IMR-90 (cell line): ENCODE data around the gene MIA2. TPM values are rescaled to one million over a fixed set of nuclear protein-coding genes. Genes with fewer than 3 reads are reported as not detected.

ENCODE experiments used
- ATAC-seq: fragments of 200-7000 bp; cut with Tn5 transposase; 2 replicates; pipeline ENCODE4 v1.9.1; 2020; ENCODE audit warnings: low read depth, mild to moderate bottlenecking, moderate library complexity
- BruUV-seq: library from RNA; stranded (reverse); fragments of 400-500 nt; replicated peaks from 2 replicates; lab custom pipeline; 2021; lab: Mats Ljungman, UMichigan
- CTCF ChIA-PET: fragments of 300-600 bp; formaldehyde crosslinking; extraction: SDS; loops from one replicate; lab custom pipeline; 2021; ENCODE audit warnings: antibody characterized with exemption; lab: Yijun Ruan, JAX
- POLR2A ChIA-PET: fragments of 300-600 bp; sonication (Branson Sonifier 250); formaldehyde crosslinking; loops from one replicate; lab custom pipeline; 2022; ENCODE audit warnings: antibody characterized with exemption; ENCODE audit not compliant: unreplicated experiment; lab: Charles Lee
- DNase-seq: peaks from one replicate; pipeline ENCODE4 v3.0.0; 2013
- H2AFZ ChIP-seq: replicated peaks from 2 replicates; pipeline ENCODE3; 2013; ENCODE audit warnings: low read length, mild to moderate bottlenecking; ENCODE audit not compliant: poor library complexity
- H2AK5ac ChIP-seq: 2 replicates; pipeline ENCODE4 v1.6.1; 2013; ENCODE audit warnings: low read depth, low read length, inconsistent platforms
- H2AK9ac ChIP-seq: replicated peaks from 2 replicates; pipeline ENCODE3; 2013; ENCODE audit warnings: mild to moderate bottlenecking, low read depth, low read length, moderate library complexity; ENCODE audit not compliant: poor library complexity
- H2BK120ac ChIP-seq: 2 replicates; pipeline ENCODE4 v1.6.1; 2013; ENCODE audit warnings: low read depth, low read length, inconsistent platforms
- H2BK15ac ChIP-seq: 3 replicates; pipeline ENCODE4 v1.6.1; 2013; ENCODE audit warnings: low read depth, low read length, inconsistent platforms
- H2BK20ac ChIP-seq: 2 replicates; pipeline ENCODE4 v1.6.1; 2013; ENCODE audit warnings: low read depth, mild to moderate bottlenecking, inconsistent platforms, low read length, moderate library complexity
- H2BK5ac ChIP-seq: 2 replicates; pipeline ENCODE4 v1.6.1; 2013; ENCODE audit warnings: mild to moderate bottlenecking, low read depth, low read length, inconsistent platforms; ENCODE audit not compliant: poor library complexity, severe bottlenecking
- H3K14ac ChIP-seq: replicated peaks from 2 replicates; pipeline ENCODE4 v1.6.1; 2013; ENCODE audit warnings: low read depth, low read length, inconsistent platforms
- H3K18ac ChIP-seq: 2 replicates; pipeline ENCODE4 v1.6.1; 2013; ENCODE audit warnings: low read depth, low read length, control low read depth
- H3K23ac ChIP-seq: 2 replicates; pipeline ENCODE4 v1.6.1; 2013; ENCODE audit warnings: low read depth, low read length, inconsistent platforms
- H3K27ac ChIP-seq: 2 replicates; pipeline ENCODE4 v1.5.1; 2013; ENCODE audit warnings: mild to moderate bottlenecking, control low read depth, low read length; ENCODE audit not compliant: insufficient read depth
- H3K27me3 ChIP-seq: 2 replicates; pipeline ENCODE4 v1.6.1; 2013; ENCODE audit warnings: low read length; ENCODE audit not compliant: control insufficient read depth, insufficient read depth
- H3K36me3 ChIP-seq: 2 replicates; pipeline ENCODE4 v1.6.1; 2013; ENCODE audit warnings: low read length, mixed read lengths; ENCODE audit not compliant: control insufficient read depth, insufficient read depth
- H3K4ac ChIP-seq: 2 replicates; pipeline ENCODE4 v1.6.1; 2013; ENCODE audit warnings: low read depth, low read length, inconsistent platforms
- H3K4me1 ChIP-seq: 2 replicates; pipeline ENCODE4 v1.6.1; 2013; ENCODE audit warnings: low read length, mixed read lengths; ENCODE audit not compliant: control insufficient read depth, insufficient read depth
- H3K4me2 ChIP-seq: 2 replicates; pipeline ENCODE4 v1.6.1; 2013; ENCODE audit warnings: low read depth, mild to moderate bottlenecking, control low read depth, low read length, moderate library complexity
- H3K4me3 ChIP-seq: 2 replicates; pipeline ENCODE4 v1.5.1; 2013; ENCODE audit warnings: low read depth, mild to moderate bottlenecking, control low read depth, low read length, moderate library complexity; ENCODE audit not compliant: insufficient read depth
- H3K56ac ChIP-seq: 2 replicates; pipeline ENCODE4 v1.6.1; 2013; ENCODE audit warnings: low read length, inconsistent platforms; ENCODE audit not compliant: insufficient read depth; ENCODE audit errors: extremely low read depth
- H3K79me1 ChIP-seq, 2 experiments: 2 replicates each; pipeline ENCODE4 v1.6.1; 2013; ENCODE audit warnings: low read length in 2 of 2, inconsistent platforms in 1 of 2, low read depth in 1 of 2
- H3K9ac ChIP-seq: 2 replicates; pipeline ENCODE4 v1.6.1; 2013; ENCODE audit warnings: low read depth, low read length, control low read depth
- H3K9me1 ChIP-seq: 2 replicates; pipeline ENCODE4 v1.6.1; 2013; ENCODE audit warnings: low read length, inconsistent platforms; ENCODE audit not compliant: insufficient read depth
- H3K9me3 ChIP-seq: 2 replicates; pipeline ENCODE4 v1.6.1; 2013; ENCODE audit warnings: low read length; ENCODE audit not compliant: control insufficient read depth, insufficient read depth
- H4K20me1 ChIP-seq: 2 replicates; pipeline ENCODE4 v1.6.1; 2013; ENCODE audit warnings: low read length, inconsistent platforms; ENCODE audit not compliant: insufficient read depth
- H4K5ac ChIP-seq: 2 replicates; pipeline ENCODE4 v1.6.1; 2013; ENCODE audit warnings: mild to moderate bottlenecking, low read depth, low read length, control low read depth
- H4K8ac ChIP-seq, 2 experiments: 2 replicates each; pipeline ENCODE4 v1.6.1; 2013; ENCODE audit warnings: low read depth in 2 of 2, low read length in 2 of 2, control low read depth in 1 of 2, inconsistent platforms in 1 of 2
- H4K91ac ChIP-seq: 2 replicates; pipeline ENCODE4 v1.6.1; 2013; ENCODE audit warnings: low read depth, low read length, inconsistent platforms; ENCODE audit not compliant: insufficient read depth
- BHLHE40 ChIP-seq: fragments of 150-350 bp; IDR thresholded peaks from 2 replicates; pipeline ENCODE4 v1.6.1; 2016; ENCODE audit warnings: mild to moderate bottlenecking, low read depth, low read length
- CEBPB ChIP-seq: IDR thresholded peaks from 2 replicates; pipeline ENCODE4 v1.6.1; 2012; ENCODE audit warnings: low read depth, low read length, improper control_type of control experiment
- CHD1 ChIP-seq: IDR thresholded peaks from 2 replicates; pipeline ENCODE4 v1.6.1; 2012; ENCODE audit warnings: low read depth, low read length, improper control_type of control experiment
- FOS ChIP-seq: fragments of 150-350 bp; IDR thresholded peaks from 2 replicates; pipeline ENCODE4 v1.6.1; 2016; ENCODE audit warnings: low read depth, low read length
- MAFK ChIP-seq: IDR thresholded peaks from 2 replicates; pipeline ENCODE4 v1.6.1; 2012; ENCODE audit warnings: low read depth, low read length, improper control_type of control experiment
- MAZ ChIP-seq: IDR thresholded peaks from 2 replicates; pipeline ENCODE4 v1.6.1; 2012; ENCODE audit warnings: low read depth, mild to moderate bottlenecking, low read length, improper control_type of control experiment, moderate library complexity, borderline replicate concordance
- MXI1 ChIP-seq: IDR thresholded peaks from 2 replicates; pipeline ENCODE4 v1.6.1; 2012; ENCODE audit warnings: low read depth, mild to moderate bottlenecking, low read length, moderate library complexity, borderline replicate concordance
- NFE2L2 ChIP-seq: fragments of 150-350 bp; IDR thresholded peaks from 2 replicates; pipeline ENCODE4 v1.6.1; 2016; ENCODE audit warnings: low read depth, mild to moderate bottlenecking, low read length
- POLR2A ChIP-seq: IDR thresholded peaks from 2 replicates; pipeline ENCODE4 v1.6.1; 2012; ENCODE audit warnings: mild to moderate bottlenecking, low read depth, low read length
- RAD21 ChIP-seq: IDR thresholded peaks from 2 replicates; pipeline ENCODE4 v1.6.1; 2012; ENCODE audit warnings: low read length, improper control_type of control experiment
- RCOR1 ChIP-seq: IDR thresholded peaks from 2 replicates; pipeline ENCODE4 v1.6.1; 2012; ENCODE audit warnings: mild to moderate bottlenecking, low read length, improper control_type of control experiment; ENCODE audit not compliant: insufficient replicate concordance
- RFX5 ChIP-seq: IDR thresholded peaks from 2 replicates; pipeline ENCODE4 v1.8.0; 2012; ENCODE audit warnings: low read depth, mild to moderate bottlenecking, low read length, moderate library complexity
- SMC3 ChIP-seq: fragments of 150-350 bp; IDR thresholded peaks from 2 replicates; pipeline ENCODE4 v1.6.1; 2016; ENCODE audit warnings: low read depth, mild to moderate bottlenecking, antibody characterized with exemption, low read length, moderate library complexity
- WGBS, 2 experiments: methylation state at CpG; one replicate each; pipeline versions ENCODE4 v1.1.5 to v1.1.7; 2013; ENCODE audit warnings: missing lambda C conversion rate in 2 of 2; ENCODE audit not compliant: insufficient read length in 1 of 2; ENCODE audit errors: extremely low coverage in 2 of 2; 5-methylcytosine and 5-hydroxymethylcytosine counted together
- dilution Hi-C: fragments of 300-500 bp; cut with HindIII; formaldehyde crosslinking; loops from one replicate; pipeline ENCODE4 v1.14.3; 2018; ENCODE audit warnings: low sequenced_read_pairs; ENCODE audit not compliant: unreplicated experiment
- in situ Hi-C: fragments of 300-500 bp; cut with MboI; formaldehyde crosslinking; loops from 3 replicates; pipeline ENCODE4 v1.14.3; 2019; ENCODE audit warnings: low sequenced_read_pairs, inconsistent platforms, mixed read lengths
- intact Hi-C: fragments of 100-400 bp; cut with micrococcal nuclease; formaldehyde crosslinking; loops from 2 replicates; pipeline ENCODE4 v1.10.0; 2022
- polyA plus RNA-seq, 3 experiments: library from polyadenylated mRNA; depleted of rRNA; stranded (reverse); fragments of >200 nt; gene quantifications; 2 replicates each; pipeline ENCODE4 v1.2.3, GENCODE V29; 2012; ENCODE audit warnings: low replicate concordance in 1 of 3
- total RNA-seq: library from RNA; depleted of rRNA; stranded (reverse); fragments of >200 nt; gene quantifications from 2 replicates; pipeline ENCODE4 v1.2.3, GENCODE V29; 2012
- TF ChIP-seq, protein P1 (sequence below): fragments of 150-350 bp; IDR thresholded peaks from 2 replicates; pipeline ENCODE4 v1.6.1; 2017; ENCODE audit warnings: mild to moderate bottlenecking, antibody characterized with exemption, low read length, low read depth
- TF ChIP-seq, protein P2 (sequence below): fragments of 150-350 bp; IDR thresholded peaks from 2 replicates; pipeline ENCODE4 v1.6.1; 2016; ENCODE audit warnings: low read depth, mild to moderate bottlenecking, low read length, moderate library complexity, borderline replicate concordance
- TF ChIP-seq, protein P3 (sequence below): conservative IDR thresholded peaks from 2 replicates; pipeline ENCODE4 v1.5.1; 2012; ENCODE audit warnings: mild to moderate bottlenecking, low read depth, low read length, improper control_type of control experiment

The MIA2 gene
- total and polyA plus RNA-seq, 2 of the 4 experiments (the other 2 are of a cell fraction), result 3.9 to 6.8 TPM

DNA sequence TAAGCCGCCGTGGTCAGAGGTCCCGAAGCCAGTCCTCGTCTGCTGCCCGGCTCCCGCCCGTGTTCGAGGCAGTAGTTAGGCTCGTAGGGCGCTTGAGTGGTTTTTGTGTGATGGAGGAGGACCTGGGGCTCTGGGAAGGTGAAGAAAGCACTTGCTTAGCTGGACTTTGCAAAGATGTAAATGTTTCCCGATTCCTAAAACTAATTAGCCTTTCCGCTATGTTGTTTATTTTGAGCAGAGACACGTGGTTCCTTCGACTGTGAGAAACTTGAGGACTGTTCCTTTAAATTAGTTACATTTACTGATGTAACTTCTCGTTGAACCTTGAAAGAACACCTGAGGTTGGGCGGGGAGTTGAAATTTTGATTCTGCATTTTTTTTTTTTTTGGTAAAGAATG, 33.9 kb downstream of the MIA2 start:
- peaks cover 8 to 36% of the 10 kb centered on the region in 2 experiments; a peak in 3 of 4 replicates for H3K79me1 ChIP-seq
- in situ Hi-C loops, result no loop called here
- H4K5ac ChIP-seq, result peak overlapping the region; percentile 2; the same call in 1 of the 2 replicates
- 0% methylated on average over 8 of the region's 16 CpGs; no CpG with 5 or more reads in 1 of the 2 experiments for WGBS, 2 experiments
- ChIA-PET CTCF (no interaction called here), POLR2A (no interaction called here)
- TF ChIP-seq CEBPB (no peak), MAZ (no peak), MXI1 (no peak), SMC3 (no peak), MAFK (no peak), RAD21 (no peak), CHD1 (no peak), BHLHE40 (no peak), NFE2L2 (no peak), RCOR1 (no peak), RFX5 (no peak), POLR2A (no peak), FOS (no peak)
- TF ChIP-seq, protein P1, sequence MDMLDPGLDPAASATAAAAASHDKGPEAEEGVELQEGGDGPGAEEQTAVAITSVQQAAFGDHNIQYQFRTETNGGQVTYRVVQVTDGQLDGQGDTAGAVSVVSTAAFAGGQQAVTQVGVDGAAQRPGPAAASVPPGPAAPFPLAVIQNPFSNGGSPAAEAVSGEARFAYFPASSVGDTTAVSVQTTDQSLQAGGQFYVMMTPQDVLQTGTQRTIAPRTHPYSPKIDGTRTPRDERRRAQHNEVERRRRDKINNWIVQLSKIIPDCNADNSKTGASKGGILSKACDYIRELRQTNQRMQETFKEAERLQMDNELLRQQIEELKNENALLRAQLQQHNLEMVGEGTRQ, result no peak
- TF ChIP-seq, protein P2, sequence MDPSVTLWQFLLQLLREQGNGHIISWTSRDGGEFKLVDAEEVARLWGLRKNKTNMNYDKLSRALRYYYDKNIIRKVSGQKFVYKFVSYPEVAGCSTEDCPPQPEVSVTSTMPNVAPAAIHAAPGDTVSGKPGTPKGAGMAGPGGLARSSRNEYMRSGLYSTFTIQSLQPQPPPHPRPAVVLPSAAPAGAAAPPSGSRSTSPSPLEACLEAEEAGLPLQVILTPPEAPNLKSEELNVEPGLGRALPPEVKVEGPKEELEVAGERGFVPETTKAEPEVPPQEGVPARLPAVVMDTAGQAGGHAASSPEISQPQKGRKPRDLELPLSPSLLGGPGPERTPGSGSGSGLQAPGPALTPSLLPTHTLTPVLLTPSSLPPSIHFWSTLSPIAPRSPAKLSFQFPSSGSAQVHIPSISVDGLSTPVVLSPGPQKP, result no peak
- TF ChIP-seq, protein P3, sequence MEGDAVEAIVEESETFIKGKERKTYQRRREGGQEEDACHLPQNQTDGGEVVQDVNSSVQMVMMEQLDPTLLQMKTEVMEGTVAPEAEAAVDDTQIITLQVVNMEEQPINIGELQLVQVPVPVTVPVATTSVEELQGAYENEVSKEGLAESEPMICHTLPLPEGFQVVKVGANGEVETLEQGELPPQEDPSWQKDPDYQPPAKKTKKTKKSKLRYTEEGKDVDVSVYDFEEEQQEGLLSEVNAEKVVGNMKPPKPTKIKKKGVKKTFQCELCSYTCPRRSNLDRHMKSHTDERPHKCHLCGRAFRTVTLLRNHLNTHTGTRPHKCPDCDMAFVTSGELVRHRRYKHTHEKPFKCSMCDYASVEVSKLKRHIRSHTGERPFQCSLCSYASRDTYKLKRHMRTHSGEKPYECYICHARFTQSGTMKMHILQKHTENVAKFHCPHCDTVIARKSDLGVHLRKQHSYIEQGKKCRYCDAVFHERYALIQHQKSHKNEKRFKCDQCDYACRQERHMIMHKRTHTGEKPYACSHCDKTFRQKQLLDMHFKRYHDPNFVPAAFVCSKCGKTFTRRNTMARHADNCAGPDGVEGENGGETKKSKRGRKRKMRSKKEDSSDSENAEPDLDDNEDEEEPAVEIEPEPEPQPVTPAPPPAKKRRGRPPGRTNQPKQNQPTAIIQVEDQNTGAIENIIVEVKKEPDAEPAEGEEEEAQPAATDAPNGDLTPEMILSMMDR, result no peak
- H3K9ac ChIP-seq, result peak overlapping the region; percentile 89
- peaks cover 2% of the 10 kb centered on the region; the same call in 1 of the 2 replicates for H4K20me1 ChIP-seq
- H3K9me3 ChIP-seq, result no peaks in the 10 kb centered on the region; the same call in 1 of the 2 replicates
- no peak overlapping the region for H2BK15ac ChIP-seq
- H2BK120ac ChIP-seq, result peak overlapping the region; percentile 99
- peak overlapping the region; percentile 14; the same call in 1 of the 2 replicates for H2AK5ac ChIP-seq
- H3K36me3 ChIP-seq, result no peaks in the 10 kb centered on the region
- peaks cover 2% of the 10 kb centered on the region; the same call in 1 of the 2 replicates for H3K4me1 ChIP-seq
- H2BK5ac ChIP-seq, result peak overlapping the region; percentile 96
- peak overlapping the region; percentile 94 for H3K14ac ChIP-seq
- peak overlapping the region; percentile 90 for H3K23ac ChIP-seq
- H3K4me3 ChIP-seq, result peak overlapping the region; percentile 70
- H3K56ac ChIP-seq, result peak overlapping the region; percentile 91
- peak overlapping the region; percentile 61 for H3K18ac ChIP-seq
- ATAC-seq, result no peak
- dilution Hi-C loops, result no loop called here
- H2AK9ac ChIP-seq, result peak overlapping the region; percentile 96
- peak overlapping the region; percentile 96 to 100; a peak in 3 of 4 replicates for H4K8ac ChIP-seq
- peak overlapping the region; percentile 99 for H3K4me2 ChIP-seq
- peak overlapping the region; percentile 100 for H4K91ac ChIP-seq
- intact Hi-C loops, result loop anchor here (2.0 to 10.0 kb wide), 3 partner anchors 97 to 165 kb away; partner anchors contain the start of genes FBXO33, SEC23A and TRAPPC6B
- H2AFZ ChIP-seq, result peak overlapping the region; percentile 100
- no TSS peak for BruUV-seq
- peak overlapping the region; percentile 95 for H3K27ac ChIP-seq
- peak overlapping the region; percentile 98 for H3K4ac ChIP-seq
- no peaks in the 10 kb centered on the region for H3K9me1 ChIP-seq
- no peak overlapping the region for H2BK20ac ChIP-seq
- no peaks in the 10 kb centered on the region for H3K27me3 ChIP-seq
- no peak for DNase-seq
